Nephron progenitor cell (in vitro differentiated cells): ENCODE measurements around the gene TM4SF4.
A peak's percentile ranks its signal among the peaks of the same experiment; 100 is the strongest.
"Not testable (repeated sequence)": the region's sequence is repeated elsewhere in the genome, so short reads cannot be mapped to it uniquely, and the experiment has no call there.

Experiments used
- DNase-seq: peaks from one replicate; pipeline ENCODE4 v3.0.0; 2021
- H3K27ac Mint-ChIP-seq: 2 replicates; pipeline ENCODE4 v1.8.0; 2021; ENCODE audit warnings: mild to moderate bottlenecking, moderate library complexity, mixed read lengths
- H3K27me3 Mint-ChIP-seq: 2 replicates; pipeline ENCODE4 v1.8.0; 2021; ENCODE audit warnings: mild to moderate bottlenecking, low read depth, mixed read lengths; ENCODE audit not compliant: poor library complexity
- H3K36me3 Mint-ChIP-seq: 2 replicates; pipeline ENCODE4 v1.8.0; 2021; ENCODE audit warnings: low read depth, mixed read lengths
- H3K4me1 Mint-ChIP-seq: 2 replicates; pipeline ENCODE4 v1.8.0; 2021; ENCODE audit warnings: mixed read lengths
- H3K4me3 Mint-ChIP-seq: 2 replicates; pipeline ENCODE4 v1.8.0; 2021; ENCODE audit warnings: mild to moderate bottlenecking, moderate library complexity, mixed read lengths
- H3K9me3 Mint-ChIP-seq: 2 replicates; pipeline ENCODE4 v1.8.0; 2021; ENCODE audit warnings: mild to moderate bottlenecking, moderate library complexity, mixed read lengths
- CTCF ChIP-seq: fragments of 200-600 bp; sonication (generic); IDR thresholded peaks from 2 replicates; pipeline ENCODE4 v1.5.0; 2021; ENCODE audit warnings: antibody characterized with exemption

Gene TM4SF4

GRCh38 chr3:149442851-149443544, 31.5 kb upstream of the TM4SF4 start:
- Mint-ChIP-seq H3K4me3 (no peak overlapping the region), H3K9me3 (peaks cover 13% of the 10 kb centered on the region), H3K27me3 (no peaks in the 10 kb centered on the region), H3K27ac (no peak overlapping the region), H3K4me1 (no peaks in the 10 kb centered on the region), H3K36me3 (no peaks in the 10 kb centered on the region)
- no peak for TF ChIP-seq CTCF
- no peak for DNase-seq

- TF ChIP-seq CTCF, result no peak
- H3K9me3 Mint-ChIP-seq, result peaks cover 13% of the 10 kb centered on the region
- no peak overlapping the region for H3K27ac Mint-ChIP-seq
- no peaks in the 10 kb centered on the region for H3K27me3 Mint-ChIP-seq
- DNase-seq, result no peak
- no peaks in the 10 kb centered on the region for H3K36me3 Mint-ChIP-seq
- no peaks in the 10 kb centered on the region for H3K4me1 Mint-ChIP-seq
- no peak overlapping the region for H3K4me3 Mint-ChIP-seq
Measured at GRCh38 chr3:149443545-149443912, 31.0 kb upstream of the TM4SF4 start.

- peaks cover 13% of the 10 kb centered on the region for H3K9me3 Mint-ChIP-seq
- not testable (repeated sequence) for H3K27me3 Mint-ChIP-seq, H3K36me3 Mint-ChIP-seq, H3K27ac Mint-ChIP-seq, H3K4me1 Mint-ChIP-seq, H3K4me3 Mint-ChIP-seq, DNase-seq
Measured at GRCh38 chr3:149444867-149445266, 29.6 kb upstream of the TM4SF4 start.

- no peaks in the 10 kb centered on the region for H3K27me3 Mint-ChIP-seq
- peaks cover 45% of the 10 kb centered on the region for H3K9me3 Mint-ChIP-seq
Measured at GRCh38 chr3:149448331-149448831, 26.1 kb upstream of the TM4SF4 start.

GRCh38 chr3:149449182-149449581, 25.3 kb upstream of the TM4SF4 start:
- Mint-ChIP-seq H3K4me3 (no peak overlapping the region), H3K27ac (no peak overlapping the region), H3K9me3 (peaks cover 42% of the 10 kb centered on the region), H3K36me3 (peaks cover 7% of the 10 kb centered on the region), H3K27me3 (no peaks in the 10 kb centered on the region), H3K4me1 (peaks cover 12% of the 10 kb centered on the region)
- DNase-seq, result no peak
- TF ChIP-seq CTCF, result no peak

More at GRCh38 chr3:149448331-149448831, 26.1 kb upstream of the TM4SF4 start:
- H3K27ac Mint-ChIP-seq, result no peak overlapping the region
- H3K4me1 Mint-ChIP-seq, result peaks cover 12% of the 10 kb centered on the region
- no peak for TF ChIP-seq CTCF
- no peak for DNase-seq
- peaks cover 7% of the 10 kb centered on the region for H3K36me3 Mint-ChIP-seq
- no peak overlapping the region for H3K4me3 Mint-ChIP-seq

GRCh38 chr3:149449799-149450198, 24.7 kb upstream of the TM4SF4 start:
- no peak for DNase-seq
- TF ChIP-seq CTCF, result no peak
- Mint-ChIP-seq H3K27me3 (no peaks in the 10 kb centered on the region), H3K9me3 (peaks cover 42% of the 10 kb centered on the region), H3K27ac (peak overlapping the region; percentile 24), H3K36me3 (peaks cover 7% of the 10 kb centered on the region), H3K4me1 (peaks cover 12% of the 10 kb centered on the region), H3K4me3 (no peak overlapping the region)
